Stimulated activated CD8-positive, alpha-beta memory T cell treated with anti-CD3 and anti-CD28 coated beads, Interleukin-2, amount 100 ng/mL, for 1 hour (primary cell): ENCODE results near the gene SPRR1B.
"Not testable (repeated sequence)": the region's sequence is repeated elsewhere in the genome, so short reads cannot be mapped to it uniquely, and the experiment has no call there.

Source experiments
- DNase-seq, 2 donors: peaks; one replicate each; pipeline ENCODE4 v3.0.0-alpha.2; 2020; ENCODE audit warnings: low read depth in 2 of 2

SPRR1B gene, protein sequence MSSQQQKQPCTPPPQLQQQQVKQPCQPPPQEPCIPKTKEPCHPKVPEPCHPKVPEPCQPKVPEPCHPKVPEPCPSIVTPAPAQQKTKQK

DNA sequence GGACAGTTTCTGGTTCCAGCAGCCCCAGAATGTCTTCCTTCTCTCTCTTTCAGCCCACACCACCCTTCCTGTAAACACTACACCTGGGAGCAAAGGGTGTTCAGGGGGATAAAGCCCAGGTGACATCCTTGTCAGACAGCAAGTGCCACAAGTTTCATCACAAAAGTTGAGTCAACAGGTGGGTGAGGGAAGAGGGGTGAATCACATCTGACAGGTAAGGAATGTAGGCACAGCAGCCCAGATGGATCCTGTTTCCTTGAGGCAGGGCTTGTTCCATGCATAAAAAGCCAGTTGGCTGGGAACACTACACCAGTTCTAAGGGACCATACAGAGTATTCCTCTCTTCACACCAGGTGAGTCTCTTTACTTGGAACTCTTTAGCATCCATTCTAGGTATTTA lies at the start of gene SPRR1B:
Gene SPRR1B, plus strand, starts transcription at position 309 of the 400 bp plus-strand sequence. CDS start 1,143 bp downstream, outside the sequence.
- no peak for DNase-seq

DNA sequence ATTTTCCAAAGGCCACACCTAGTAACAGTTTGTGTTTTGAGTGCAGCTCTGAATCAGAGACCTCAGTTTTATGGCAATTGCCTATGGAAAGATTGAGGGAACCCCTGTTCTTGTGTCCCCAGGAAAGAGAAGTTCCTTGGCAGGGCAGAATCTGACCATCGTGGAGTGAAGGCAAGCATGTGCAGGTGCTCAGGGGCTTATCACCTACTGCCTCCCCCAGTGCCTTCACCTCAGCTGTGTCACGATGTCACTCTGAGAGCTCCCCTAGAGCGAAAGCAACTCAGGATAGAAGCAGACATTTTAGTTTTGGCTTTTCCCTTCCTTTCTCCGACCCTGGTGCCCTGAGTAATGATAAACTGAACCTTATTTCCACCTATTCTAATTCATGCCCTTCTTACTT lies 48.9 kb upstream of the SPRR1B start:
- no peak for DNase-seq

DNA sequence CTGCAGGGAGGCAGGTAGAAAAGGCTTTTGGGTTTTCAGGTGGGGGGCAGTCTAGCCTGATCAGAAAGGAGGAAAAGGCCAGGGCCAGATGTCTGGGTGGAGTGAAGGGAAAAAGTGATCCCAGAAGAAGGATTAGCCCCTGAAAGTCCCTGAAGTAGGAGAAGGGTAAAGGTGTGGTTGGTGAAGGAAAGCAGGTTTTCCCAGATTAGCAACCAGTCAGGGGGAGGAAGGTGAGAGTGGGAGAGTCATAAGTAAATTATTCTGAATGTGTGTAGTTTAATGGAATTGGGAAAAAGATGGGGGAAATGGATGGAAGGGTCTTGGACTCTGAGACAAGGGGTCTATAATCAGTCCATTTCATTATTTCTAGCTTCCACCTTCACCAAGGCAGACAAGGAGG lies 47.8 kb upstream of the SPRR1B start:
- DNase-seq = no peak

DNA sequence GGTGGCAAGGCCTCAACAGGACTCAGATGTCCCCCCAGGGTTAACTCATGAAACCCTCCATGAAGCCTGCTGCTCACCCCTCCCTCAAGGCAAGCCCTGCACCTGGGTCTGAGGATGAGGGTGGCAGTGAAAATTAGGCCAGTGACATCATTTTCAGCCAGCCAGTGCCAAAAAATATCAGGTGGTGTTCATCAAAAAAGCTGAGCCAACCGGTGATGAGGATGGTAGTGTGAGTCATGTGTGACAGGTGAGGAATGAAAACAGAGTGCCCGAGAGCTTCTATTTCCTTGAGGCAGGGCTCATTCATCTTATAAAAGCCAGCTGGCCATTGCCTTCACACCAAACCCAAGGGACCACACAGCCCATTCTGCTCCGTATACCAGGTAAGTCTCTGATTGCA lies 47.3 kb upstream of the SPRR1B start, which contains the start of gene SPRR1A:
Gene SPRR1A, plus strand, starts transcription at position 339 of the 400 bp plus-strand sequence. CDS start 1,150 bp downstream, outside the sequence.
- DNase-seq = no peak

DNA sequence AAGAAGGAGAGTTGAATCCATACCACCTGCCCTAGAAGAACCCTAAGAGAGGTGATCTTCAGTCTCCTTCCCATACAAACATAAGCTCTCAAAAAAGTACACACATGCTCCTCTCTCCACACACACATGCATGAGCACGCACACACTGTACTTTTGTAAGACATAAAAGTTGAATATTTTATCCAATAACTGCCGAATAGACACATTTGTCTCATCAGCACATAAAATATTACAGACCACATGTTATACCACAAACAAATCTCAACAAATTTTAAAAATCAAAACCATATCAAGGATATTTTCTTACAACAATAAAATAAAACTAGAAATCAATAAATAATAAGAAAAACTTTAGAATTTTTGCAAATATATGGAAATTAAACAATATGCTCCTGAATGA lies 44.4 kb upstream of the SPRR1B start:
- DNase-seq = no peak

DNA sequence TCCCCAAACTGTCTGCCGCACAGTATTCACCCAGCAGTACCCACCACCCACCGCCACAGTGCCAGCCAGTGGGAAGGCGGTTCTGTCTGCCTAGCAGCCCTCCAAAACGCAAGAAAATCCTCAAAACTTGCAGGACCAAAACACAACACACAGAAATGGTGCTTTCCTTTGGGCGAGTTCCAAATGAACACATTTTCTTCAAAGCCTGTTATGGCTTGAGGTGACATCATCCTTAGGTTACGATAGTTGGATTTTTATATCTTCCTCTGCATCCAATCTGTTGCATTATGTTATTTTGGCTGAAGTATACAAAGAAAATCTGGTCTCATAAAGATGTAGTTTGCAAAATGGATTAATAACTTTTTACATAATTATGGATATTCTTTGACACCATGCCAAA lies 37.8 kb upstream of the SPRR1B start:
- DNase-seq = no peak

DNA sequence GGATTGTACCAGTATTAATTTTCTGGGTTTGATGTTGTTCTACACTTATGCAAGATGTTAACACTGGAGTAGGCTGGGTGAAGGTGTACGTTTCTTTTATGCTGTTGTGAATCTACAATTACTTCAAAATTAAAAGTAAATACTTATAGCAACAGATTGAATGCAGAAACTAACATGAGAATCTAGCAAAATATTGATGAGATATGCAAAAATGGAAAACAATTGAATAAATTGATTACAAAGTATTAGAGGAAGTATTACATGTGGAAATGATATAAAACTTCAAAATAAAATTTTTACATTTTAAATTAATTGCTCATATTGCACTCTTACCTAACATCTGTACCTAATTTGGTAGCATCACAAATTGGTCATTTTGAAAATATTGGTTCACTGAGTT lies 35.2 kb upstream of the SPRR1B start:
- DNase-seq = no peak

DNA sequence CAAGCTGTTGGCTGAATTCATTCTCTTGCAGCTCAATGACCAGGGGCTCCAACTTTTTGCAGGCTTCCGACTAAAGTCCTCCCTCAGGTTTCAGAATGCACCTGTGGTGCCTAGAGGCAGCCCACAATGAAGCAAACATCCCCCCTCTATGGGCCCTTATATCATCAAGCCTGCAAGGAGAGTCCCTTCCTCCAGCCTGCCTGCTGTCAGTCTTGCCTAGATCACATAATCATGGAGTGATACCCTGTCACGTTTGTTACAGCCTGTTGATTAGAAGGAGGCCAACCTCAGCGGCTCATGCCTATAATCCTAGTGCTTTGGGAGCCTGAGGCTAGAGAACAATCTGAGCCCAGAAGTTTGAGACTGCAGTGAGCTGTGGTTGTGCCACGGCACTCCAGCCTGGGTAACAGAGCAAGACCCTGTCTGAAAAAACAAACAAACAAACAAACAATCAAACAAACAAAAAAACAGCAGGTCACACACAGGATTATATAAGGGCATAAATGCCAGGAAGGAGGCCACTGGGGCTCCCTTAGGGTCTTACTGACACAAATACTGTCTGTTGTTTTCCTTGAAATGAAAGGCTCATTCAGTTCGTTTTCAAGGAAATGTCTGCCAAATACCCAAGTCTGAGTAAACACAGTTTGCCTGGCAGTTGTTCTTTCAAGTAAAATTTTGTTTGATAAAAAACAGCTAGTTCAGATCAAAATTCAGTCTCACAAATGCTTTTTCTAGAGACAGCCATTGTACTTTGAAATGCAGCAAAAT lies 34.2 kb upstream of the SPRR1B start:
- no peak for DNase-seq

DNA sequence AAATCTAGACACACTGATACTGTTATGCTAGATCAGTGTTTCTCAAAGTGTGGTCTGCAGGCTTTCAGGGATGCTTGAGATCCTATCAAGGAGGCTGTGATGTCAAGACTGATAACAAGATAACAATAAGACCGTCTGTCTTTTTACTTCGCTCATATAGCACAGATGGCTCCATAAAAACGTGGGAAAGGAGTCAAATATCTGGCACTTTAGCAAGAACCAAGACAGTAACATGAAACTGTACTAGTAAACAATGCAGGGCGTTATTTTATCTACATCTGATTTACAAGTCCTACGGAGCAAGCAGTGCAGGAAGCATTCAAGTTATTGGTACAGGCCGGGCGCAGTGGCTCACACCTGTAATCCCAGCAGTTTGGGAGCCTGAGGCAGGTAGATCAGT lies 33.1 kb upstream of the SPRR1B start:
- no peak for DNase-seq

DNA sequence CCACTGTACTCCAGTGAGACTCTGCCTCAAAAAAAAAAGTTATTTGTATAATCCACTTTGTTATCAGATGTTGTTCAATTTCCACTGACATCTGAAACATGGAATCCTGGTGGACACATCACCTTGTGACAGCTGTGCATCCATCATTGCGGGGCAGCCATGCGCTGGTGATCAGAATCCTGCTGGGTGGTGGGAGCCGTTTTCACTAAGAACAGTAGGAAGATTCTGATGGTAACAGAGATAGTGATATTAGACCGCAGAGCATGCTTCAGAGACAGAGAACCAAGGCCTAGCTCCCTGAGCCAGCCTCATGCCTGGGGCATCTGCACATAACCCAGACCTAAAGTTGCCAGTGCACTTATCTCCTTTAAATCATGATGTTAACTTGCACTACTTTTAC lies 32.5 kb upstream of the SPRR1B start:
- no peak for DNase-seq

DNA sequence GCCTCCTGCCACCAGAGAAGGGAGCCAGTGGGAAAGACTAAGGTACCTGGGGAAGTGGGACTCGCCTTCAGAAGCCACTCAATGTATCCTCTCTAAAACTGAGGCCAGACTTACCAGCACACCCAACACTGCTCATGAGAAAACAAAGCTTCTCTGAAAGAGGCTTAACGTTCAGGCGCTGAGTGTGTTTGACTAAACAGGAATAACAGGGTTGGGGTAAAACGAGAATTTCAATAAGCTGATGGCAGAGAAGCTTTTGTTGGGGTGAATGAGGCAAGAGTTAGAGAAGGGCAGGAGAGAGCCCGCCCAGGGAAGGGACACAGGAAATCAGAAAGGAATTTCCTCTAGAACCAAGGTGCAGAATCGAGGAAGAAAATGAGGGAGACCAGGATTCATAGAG lies 31.2 kb upstream of the SPRR1B start:
- no peak for DNase-seq

DNA sequence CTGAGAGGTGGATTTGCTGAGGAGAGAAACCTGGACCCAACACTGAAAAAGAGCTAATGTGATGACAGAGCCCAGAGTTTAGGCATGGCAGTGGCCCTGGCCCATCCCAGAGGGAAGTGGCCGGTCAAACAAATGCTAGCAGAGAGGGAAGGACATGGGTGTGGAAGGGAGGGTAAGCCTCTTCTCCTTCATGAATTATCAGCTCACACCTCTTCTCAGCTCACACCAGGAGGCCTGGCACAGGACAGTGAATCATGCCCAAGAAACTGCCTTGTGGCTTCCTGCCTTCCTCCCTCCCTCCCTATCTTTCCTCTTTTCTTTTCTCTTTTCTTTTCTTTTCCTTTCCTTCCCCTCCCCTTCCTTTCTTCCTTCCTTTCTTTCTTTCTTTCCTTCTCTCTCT lies 30.7 kb upstream of the SPRR1B start:
- DNase-seq = no peak

DNA sequence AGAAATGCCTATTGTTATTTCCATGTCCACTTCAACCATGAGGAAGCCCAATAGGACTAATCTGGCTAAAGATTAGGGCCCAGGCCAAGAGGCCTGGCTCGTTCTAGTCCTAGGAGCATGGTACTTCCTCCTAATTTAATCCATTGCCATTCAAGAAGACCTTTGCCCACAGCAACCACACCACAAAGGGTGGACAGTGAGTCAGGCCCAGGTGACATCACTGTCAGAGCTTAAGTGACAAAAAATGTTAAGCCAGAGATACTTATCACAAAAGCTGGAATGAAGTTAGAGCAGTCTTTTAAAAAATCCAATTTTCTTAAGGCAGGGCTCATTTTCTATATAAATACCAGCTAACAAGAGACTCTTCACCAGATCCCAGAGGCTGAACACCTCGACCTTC lies 29.6 kb upstream of the SPRR1B start, which contains the start of gene SPRR3:
Gene SPRR3, plus strand, starts transcription at position 368 of the 400 bp plus-strand sequence. CDS start 1,272 bp downstream, outside the sequence.
- no peak for DNase-seq

DNA sequence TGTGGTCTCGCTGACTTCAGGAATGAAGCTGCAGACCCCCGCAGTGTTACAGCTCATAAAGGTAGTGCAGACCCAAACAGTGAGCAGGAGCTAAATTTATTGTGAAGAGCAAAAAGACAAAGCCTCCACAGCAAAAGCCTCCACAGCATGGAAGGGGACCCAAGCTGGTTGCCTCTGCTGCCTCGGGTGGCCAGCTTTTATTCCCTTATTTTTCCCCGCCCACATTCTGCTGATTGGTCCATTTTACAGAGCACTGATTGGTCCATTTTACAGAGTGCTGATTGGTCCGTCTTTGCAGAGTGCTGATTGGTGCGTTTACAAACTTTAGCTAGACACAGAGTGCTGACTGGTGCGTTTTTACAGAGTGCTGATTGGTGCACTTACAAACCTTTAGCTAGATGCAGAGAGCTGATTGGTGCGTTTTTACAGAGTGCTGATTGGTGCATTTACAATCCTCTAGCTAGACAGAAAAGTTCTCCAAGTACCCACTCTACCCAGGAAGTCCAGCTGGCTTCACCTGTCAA lies 19.7 kb upstream of the SPRR1B start:
- DNase-seq = not testable (repeated sequence)

DNA sequence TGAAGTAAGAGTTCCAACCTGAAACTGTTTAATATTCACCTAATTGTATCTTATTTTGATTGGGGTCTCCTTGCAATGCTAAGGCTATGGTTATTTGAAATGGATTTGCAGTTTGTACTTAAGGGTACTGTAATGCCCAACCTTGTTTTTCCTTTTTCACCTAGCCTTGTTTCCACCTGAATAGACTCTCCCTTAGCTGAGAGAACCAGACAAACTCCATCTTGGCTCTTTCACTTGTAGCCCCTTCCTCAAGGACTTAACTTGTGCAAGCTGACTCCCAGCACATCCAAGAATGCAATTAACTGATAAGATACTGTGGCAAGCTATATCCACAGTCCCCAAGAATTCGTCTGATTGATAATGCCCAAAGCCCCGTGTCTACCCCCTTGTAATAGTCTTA lies 9.2 kb upstream of the SPRR1B start:
- DNase-seq = not testable (repeated sequence)

DNA sequence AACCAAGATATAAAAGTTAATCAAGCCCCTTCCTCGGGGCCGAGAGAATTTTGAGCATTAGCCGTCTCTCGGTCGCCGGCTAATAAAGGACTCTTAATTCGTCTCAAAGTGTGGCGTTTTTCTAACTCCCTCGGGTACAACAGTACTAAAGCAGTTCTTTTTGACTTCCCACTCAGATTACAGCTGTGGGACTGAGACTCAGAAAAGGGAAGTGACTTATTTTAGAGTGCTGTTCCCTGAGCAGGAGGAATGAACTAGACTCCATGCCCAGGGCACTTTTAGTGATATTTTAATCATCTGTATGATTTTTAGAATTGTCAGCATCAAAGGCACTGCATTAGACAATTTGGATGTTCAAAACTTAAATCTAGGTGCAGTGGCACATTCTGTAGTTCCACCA lies 8.7 kb upstream of the SPRR1B start:
- not testable (repeated sequence) for DNase-seq

DNA sequence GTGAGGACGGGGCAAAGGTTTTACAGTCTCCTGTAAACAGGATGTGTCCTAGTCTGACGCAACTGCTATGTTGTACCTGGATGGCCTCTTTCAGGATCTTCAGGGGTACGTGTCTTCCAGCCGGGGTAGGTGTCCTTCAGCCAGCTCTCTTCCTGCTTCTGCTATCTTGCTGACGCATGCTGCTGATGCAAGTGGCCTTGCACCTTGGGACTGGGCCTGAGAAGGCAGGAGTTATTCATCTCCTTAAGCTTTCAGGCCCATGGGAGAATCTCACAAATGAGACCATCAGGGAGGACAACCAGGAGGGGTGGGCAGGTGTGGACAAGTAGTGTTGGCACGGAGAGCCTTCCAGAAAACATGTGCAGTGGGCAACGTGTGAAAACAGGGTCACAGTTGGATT lies 7.9 kb upstream of the SPRR1B start:
- no peak for DNase-seq

DNA sequence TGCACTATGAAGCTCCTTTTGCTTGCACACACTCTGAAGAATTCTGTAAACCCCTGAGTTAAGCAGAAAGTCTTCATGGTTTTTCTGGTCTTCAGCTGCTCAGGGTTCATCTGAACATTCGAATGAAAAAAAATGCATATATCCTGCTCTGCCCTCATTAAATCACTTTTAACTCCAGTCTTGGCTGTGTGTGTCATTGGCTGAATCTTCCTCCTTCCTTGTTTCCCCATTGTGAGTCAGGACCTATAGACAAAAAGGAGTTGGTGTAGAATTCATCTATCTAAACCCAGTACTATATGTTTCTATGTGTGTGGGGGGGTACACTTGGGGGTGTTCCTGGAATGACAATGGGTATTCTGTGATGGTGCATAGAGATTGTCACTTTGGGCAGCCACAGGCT lies 6.6 kb upstream of the SPRR1B start:
- DNase-seq = no peak

DNA sequence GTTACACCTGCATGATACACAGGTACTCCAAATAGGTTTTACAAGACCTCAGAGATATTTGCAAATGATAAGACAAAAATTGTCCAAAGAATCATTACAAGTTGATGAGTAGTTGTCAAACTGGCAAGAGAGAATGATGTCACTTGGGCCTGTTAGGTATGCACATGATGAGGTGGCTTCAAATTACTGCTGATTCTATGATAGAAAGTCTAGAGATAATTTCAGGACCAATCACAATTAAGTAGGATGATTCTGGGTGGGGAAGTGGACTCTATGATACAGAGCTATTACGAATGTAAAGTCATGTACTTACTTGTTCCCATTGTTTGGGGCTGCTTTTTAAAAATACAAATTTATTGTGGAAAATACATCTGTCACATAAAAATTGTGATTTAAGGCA lies 5.2 kb upstream of the SPRR1B start:
- no peak for DNase-seq

DNA sequence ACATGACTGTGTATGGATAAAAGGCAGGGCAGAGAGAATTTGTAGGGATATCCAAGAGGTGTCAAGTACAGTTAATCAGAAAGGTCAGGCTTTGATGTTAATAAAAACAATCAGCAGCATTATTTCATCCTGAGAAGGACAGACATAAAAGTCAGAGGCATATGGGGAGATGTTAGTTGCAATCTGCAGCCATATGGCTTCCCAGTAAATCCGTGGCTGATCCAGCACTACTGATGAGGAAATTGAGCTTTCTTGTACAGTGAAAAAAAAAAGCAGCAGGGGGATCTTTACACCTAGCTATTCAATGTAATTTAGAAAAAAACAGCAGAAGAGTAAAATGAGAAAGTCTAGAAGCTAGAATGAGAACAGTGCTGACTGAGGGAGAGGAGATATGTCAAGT lies 2.2 kb upstream of the SPRR1B start:
- DNase-seq = no peak

DNA sequence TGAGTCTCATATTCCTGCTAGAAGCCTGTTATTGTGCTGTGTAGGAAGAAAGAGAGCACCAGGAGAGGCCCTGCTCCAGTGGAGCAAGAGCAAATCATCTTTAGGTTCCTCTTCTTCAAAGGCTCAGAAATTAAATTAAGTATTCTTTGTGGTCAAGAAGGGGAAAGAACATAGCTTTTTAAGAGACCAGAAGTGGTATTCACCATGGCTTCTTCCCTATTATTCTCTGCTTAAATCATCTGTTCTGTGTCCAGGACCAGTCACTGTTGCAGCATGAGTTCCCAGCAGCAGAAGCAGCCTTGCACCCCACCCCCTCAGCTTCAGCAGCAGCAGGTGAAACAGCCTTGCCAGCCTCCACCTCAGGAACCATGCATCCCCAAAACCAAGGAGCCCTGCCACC lies 1.1 kb downstream of the SPRR1B start:
- DNase-seq = no peak

DNA sequence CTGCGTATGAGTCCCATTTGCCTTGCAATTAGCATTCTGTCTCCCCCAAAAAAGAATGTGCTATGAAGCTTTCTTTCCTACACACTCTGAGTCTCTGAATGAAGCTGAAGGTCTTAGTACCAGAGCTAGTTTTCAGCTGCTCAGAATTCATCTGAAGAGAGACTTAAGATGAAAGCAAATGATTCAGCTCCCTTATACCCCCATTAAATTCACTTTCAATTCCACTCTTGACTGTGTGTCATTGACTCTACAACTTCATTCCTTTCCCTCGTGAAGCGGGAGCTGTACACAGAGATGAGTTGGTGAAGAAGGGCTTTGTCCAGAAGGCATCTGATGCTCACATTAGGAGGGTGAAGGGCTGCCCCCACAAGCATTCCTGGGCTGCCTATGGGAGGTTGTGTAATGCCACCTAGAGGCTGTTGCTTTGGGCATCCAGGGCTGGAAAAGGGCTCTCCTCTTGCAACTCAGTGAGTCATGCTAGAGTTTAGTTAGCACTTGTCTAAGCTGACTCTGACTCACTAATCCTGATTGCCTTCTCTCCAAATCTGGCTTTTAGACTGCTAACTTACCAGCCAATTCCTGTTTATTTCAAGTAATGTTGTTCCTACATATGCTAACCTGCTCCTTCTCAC lies 1.8 kb downstream of the SPRR1B start:
- DNase-seq = no peak

DNA sequence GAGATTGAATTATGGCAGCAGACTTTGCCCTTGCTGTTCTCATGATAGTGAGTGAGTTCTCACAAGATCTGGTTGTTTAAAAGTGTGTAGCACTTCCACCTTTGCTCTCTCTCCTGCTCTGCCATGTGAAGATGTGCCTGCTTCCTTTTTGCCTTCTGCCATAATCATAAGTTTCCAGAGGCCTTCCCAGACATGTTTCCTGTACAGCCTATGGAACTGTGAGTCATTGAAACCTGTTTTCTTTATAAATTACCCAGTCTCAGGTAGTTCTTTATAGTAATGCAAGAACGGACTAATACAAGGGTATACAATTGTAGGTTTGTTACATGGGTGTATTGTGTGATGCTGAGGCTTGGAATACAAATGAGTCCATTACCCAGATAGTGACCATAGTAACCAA lies 4.2 kb downstream of the SPRR1B start:
- DNase-seq = no peak
